ENCODE measurements around the gene ZNF512B. TPM values are rescaled to one million over a fixed set of nuclear protein-coding genes. Genes with fewer than 3 reads are reported as not detected.

The ZNF512B gene
- total and polyA plus RNA-seq, 2 donors (not counting 3 experiments of a cell fraction or from before 2014, with no cell fraction given): 8.7 to 30.0 TPM

DNA sequence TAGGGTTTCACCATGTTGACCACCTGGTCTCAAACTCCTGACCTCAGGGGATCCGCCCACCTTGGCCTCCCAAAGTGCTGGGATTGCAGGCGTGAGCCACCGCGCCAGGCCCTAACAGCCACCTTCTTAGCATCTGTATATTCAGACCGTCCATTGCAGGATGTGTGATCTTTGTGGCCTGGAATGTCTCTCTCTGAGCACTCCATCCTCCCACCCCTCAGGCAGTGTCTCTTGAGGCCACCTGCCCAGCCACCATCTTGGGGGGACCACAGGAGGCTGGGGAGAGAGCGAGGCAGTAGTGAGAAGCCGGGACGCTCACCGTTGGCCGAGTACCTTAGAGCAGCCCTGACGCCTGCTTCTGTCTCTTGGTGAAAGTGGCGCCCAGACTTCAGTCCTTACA, 56.0 kb downstream of the ZNF512B start:
- Histone ChIP-seq H3K9me1 (replicated peaks; ENCODE audit: control insufficient read depth, extremely low read depth, insufficient read depth, low read length) (no peaks in the 10 kb centered on the region), H3K4me3 (replicated peaks in 1 of 3; ENCODE audit: insufficient read depth in 1 of 3, low read depth in 1 of 3, low read length in 3 of 3) (no peak overlapping the region), H3K79me2 (ENCODE audit: control insufficient read depth, insufficient read depth, low read length) (peaks cover 92% of the 10 kb centered on the region), H2AFZ (ENCODE audit: low read depth, low read length) (no peak overlapping the region), H3K27ac (ENCODE audit: insufficient read depth, low read depth, low read length) (no peak overlapping the region), H3K4me1 (ENCODE audit: control insufficient read depth, extremely low read depth, insufficient read depth, low read length) (no peaks in the 10 kb centered on the region), H3K36me3 (ENCODE audit: control insufficient read depth in 2 of 2, extremely low read depth in 1 of 2, insufficient read depth in 2 of 2, low read length in 2 of 2) (peaks cover 0 to 4% of the 10 kb centered on the region in 2 experiments), H3K9me3 (replicated peaks; ENCODE audit: control insufficient read depth, insufficient read depth, low read length) (no peaks in the 10 kb centered on the region), H3K4me2 (ENCODE audit: insufficient read depth, low read length) (no peak overlapping the region), H3K27me3 (ENCODE audit: control insufficient read depth in 2 of 2, insufficient read depth in 2 of 2, low read length in 2 of 2) (no peaks in the 10 kb centered on the region), H3K9ac (replicated peaks; ENCODE audit: extremely low read depth, insufficient read depth, low read length) (no peak overlapping the region), H4K20me1 (replicated peaks; ENCODE audit: control insufficient read depth, extremely low read depth, insufficient read depth, low read length) (no peaks in the 10 kb centered on the region)
- intact Hi-C loops (cut with micrococcal nuclease): no loop called here
- DNase-seq (ENCODE audit: low read depth, low spot score) (no peak), FAIRE-seq (no peak)
- no peak for TF ChIP-seq POLR2A (IDR thresholded peaks at IDR 0.05; ENCODE audit: low read depth, low read length)
- TF ChIP-seq JUN (IDR thresholded peaks at IDR 0.05; ENCODE audit: borderline replicate concordance, insufficient read depth, insufficient read length, low read depth): no peak
- TF ChIP-seq CTCF (IDR thresholded peaks at IDR 0.05; ENCODE audit: extremely low read depth in 1 of 2, insufficient read depth in 1 of 2, low read depth in 1 of 2, low read length in 2 of 2): no peak
- TF ChIP-seq FOS (IDR thresholded peaks at IDR 0.05; ENCODE audit: borderline replicate concordance, insufficient read depth, low read length): no peak
- no peak for TF ChIP-seq MYC (IDR thresholded peaks at IDR 0.05; ENCODE audit: low read depth, low read length)
- TF ChIP-seq EZH2 (IDR thresholded peaks at IDR 0.05; ENCODE audit: borderline replicate concordance, low read depth, low read length, severe bottlenecking): no peak
- TF ChIP-seq POLR2AphosphoS5 (IDR thresholded peaks at IDR 0.05; ENCODE audit: insufficient read depth, low read depth, low read length): no peak
- no peak for TF ChIP-seq GATA2 (IDR thresholded peaks at IDR 0.05; ENCODE audit: insufficient read depth, insufficient read length, low read depth, low read length)
- TF ChIP-seq, protein P1, sequence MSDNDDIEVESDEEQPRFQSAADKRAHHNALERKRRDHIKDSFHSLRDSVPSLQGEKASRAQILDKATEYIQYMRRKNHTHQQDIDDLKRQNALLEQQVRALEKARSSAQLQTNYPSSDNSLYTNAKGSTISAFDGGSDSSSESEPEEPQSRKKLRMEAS (IDR thresholded peaks at IDR 0.05; ENCODE audit: insufficient read depth, insufficient read length): no peak
- dilution Hi-C loops (cut with MboI; ENCODE audit: extremely low pct_ligation_motif_present, low sequenced_read_pairs): no loop called here
- BruUV-seq (replicated peaks): no TSS peak
- CTCF ChIA-PET: no interaction called here
- POLR2A ChIA-PET: no interaction called here

All from endothelial cell of umbilical vein (primary cell).